Activated CD4-positive, alpha-beta T cell treated with anti-CD3 and anti-CD28 coated beads, Interleukin-2, amount 50 U/mL, for 4 hours (primary cell): ENCODE data around the gene XPA.
"Not testable (repeated sequence)": the region's sequence is repeated elsewhere in the genome, so short reads cannot be mapped to it uniquely, and the experiment has no call there.

Experiments used
- DNase-seq, 2 experiments: peaks; one replicate each; pipeline ENCODE4 v3.0.0-alpha.2; 2020

The XPA gene

GRCh38 chr9:97696803-97697601 is at the start of gene XPA:
TSS of gene XPA (minus strand) at chr9:97697340. CDS start at chr9:97697292, 48 bp downstream.
- DNase-seq: peak; percentile 93 to 96

- DNase-seq: no peak
Measured at GRCh38 chr9:97744710-97745708, 47.9 kb upstream of the XPA start.

- not testable (repeated sequence) for DNase-seq
Measured at GRCh38 chr9:97744025-97744424, 46.9 kb upstream of the XPA start.

- no peak for DNase-seq
Measured at GRCh38 chr9:97742545-97742944, 45.4 kb upstream of the XPA start.

GRCh38 chr9:97741947-97742346 is 44.8 kb upstream of the XPA start:
- DNase-seq: no peak

- DNase-seq: peak; percentile 1 to 12
Measured at GRCh38 chr9:97740848-97741821, 44.0 kb upstream of the XPA start.

- no peak for DNase-seq
Measured at GRCh38 chr9:97737429-97737828, 40.3 kb upstream of the XPA start.

GRCh38 chr9:97735070-97735600 is 38.0 kb upstream of the XPA start:
- no peak for DNase-seq

- no peak for DNase-seq
Measured at GRCh38 chr9:97726716-97727115, 29.6 kb upstream of the XPA start.

GRCh38 chr9:97723819-97724218 is 26.7 kb upstream of the XPA start:
- DNase-seq: no peak

- no peak for DNase-seq
Measured at GRCh38 chr9:97722331-97722730, 25.2 kb upstream of the XPA start.

- DNase-seq: no peak
Measured at GRCh38 chr9:97721396-97721795, 24.3 kb upstream of the XPA start.

- DNase-seq: no peak
Measured at GRCh38 chr9:97717866-97718265, 20.7 kb upstream of the XPA start.

GRCh38 chr9:97714435-97714834 is 17.3 kb upstream of the XPA start:
- DNase-seq: no peak

- DNase-seq: no peak
Measured at GRCh38 chr9:97711223-97711626, 14.1 kb upstream of the XPA start.

- DNase-seq: peak in 1 of 2 experiments; percentile 16
Measured at GRCh38 chr9:97710356-97711222, 13.4 kb upstream of the XPA start.

GRCh38 chr9:97706246-97706645 is 9.1 kb upstream of the XPA start:
- DNase-seq: no peak

GRCh38 chr9:97705354-97705950 is 8.3 kb upstream of the XPA start:
- no peak for DNase-seq

GRCh38 chr9:97704851-97705250 is 7.7 kb upstream of the XPA start:
- no peak for DNase-seq

GRCh38 chr9:97704345-97704677 is 7.2 kb upstream of the XPA start:
- no peak for DNase-seq
